ENCODE results near the gene LDLRAD3. TPM values are rescaled to one million over a fixed set of nuclear protein-coding genes. Genes with fewer than 3 reads are reported as not detected.

Gene LDLRAD3
- total RNA-seq, 4 donors from 2014 or later: 39.7 to 50.9 (median 46.0) TPM

DNA sequence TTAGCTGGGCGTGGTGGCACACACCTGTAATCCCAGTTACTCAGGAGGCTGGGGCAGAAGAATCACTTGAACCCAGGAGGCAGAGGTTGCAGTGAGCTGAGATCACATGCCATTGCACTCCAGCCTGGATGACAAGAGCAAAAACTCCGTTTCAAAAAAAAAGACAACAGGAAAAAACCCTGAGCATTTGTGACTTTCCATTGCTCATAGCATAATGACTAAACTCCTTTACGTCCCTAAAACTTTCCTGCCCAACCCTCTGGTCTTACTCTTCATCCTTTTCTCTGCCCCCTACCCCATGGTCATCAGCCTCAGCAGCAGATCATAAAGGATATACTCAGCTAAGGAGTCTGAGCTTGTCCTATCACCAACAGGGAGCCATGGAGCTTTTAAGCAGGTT is 6.8 kb upstream of the LDLRAD3 start:
- Histone ChIP-seq H3K27ac (no peak overlapping the region), H3K4me3 (no peak overlapping the region), H3K9me3 (no peaks in the 10 kb centered on the region), H3K27me3 (no peaks in the 10 kb centered on the region), H3K4me1 (no peaks in the 10 kb centered on the region), H3K36me3 (no peaks in the 10 kb centered on the region)
- TF ChIP-seq EP300 (IDR thresholded peaks at IDR 0.05): no peak
- no peak for TF ChIP-seq POLR2AphosphoS5 (IDR thresholded peaks at IDR 0.05)
- 63% methylated on average over 3 of the region's 3 CpGs for WGBS
- no peak for DNase-seq (ENCODE audit: low spot score in 2 of 2)

DNA sequence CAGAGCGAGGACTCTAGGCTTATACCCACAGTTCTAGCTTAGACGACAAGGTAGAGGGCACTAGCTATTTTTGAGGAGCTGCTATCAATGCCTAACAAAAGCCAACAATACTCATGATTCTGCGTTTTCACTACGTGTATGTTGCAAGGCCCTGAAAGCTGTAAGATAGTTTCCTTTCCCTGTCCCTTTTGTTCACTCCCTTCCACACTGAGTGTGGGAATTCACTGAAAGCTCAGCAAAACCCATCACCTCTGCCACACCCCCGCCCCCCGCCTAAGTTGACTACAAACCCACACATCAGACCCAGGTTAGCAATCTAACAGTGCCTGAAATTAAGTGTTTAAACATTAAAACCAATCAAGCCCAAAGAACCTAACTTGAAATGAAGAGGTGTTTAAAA is 6.2 kb upstream of the LDLRAD3 start:
- H3K4me3 ChIP-seq: no peak overlapping the region
- no peaks in the 10 kb centered on the region for H3K36me3 ChIP-seq
- no peaks in the 10 kb centered on the region for H3K9me3 ChIP-seq
- no peaks in the 10 kb centered on the region for H3K27me3 ChIP-seq
- H3K27ac ChIP-seq: no peak overlapping the region
- 88% methylated on average over 6 of the region's 6 CpGs for WGBS
- TF ChIP-seq POLR2AphosphoS5 (IDR thresholded peaks at IDR 0.05) (no peak), POLR2A (IDR thresholded peaks at IDR 0.05) (no peak), EP300 (IDR thresholded peaks at IDR 0.05) (no peak)
- no peak for DNase-seq (ENCODE audit: low spot score in 2 of 2)
- no peaks in the 10 kb centered on the region for H3K4me1 ChIP-seq

DNA sequence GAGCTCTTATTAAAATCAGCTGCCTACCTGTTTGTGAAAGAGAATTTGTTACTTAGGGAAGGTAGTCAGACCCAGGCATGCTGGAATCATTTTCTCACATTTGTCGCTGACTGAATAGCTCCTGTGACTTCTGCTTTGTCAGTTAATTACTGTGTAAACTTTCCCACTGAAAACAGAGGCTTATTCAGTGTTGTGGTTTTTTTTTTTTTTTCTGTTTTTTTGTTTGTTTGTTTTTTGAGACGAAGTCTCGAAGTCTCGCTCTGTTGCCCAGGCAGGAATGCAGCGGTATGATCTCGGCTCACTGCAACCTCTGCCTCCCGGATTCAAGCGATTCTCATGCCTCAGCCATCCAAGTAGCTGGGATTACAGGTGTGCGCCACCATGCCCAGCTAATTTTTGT is 5.6 kb upstream of the LDLRAD3 start:
- H3K27ac ChIP-seq: no peak overlapping the region
- no peaks in the 10 kb centered on the region for H3K36me3 ChIP-seq
- H3K27me3 ChIP-seq: no peaks in the 10 kb centered on the region
- TF ChIP-seq EP300 (IDR thresholded peaks at IDR 0.05) (no peak), POLR2AphosphoS5 (IDR thresholded peaks at IDR 0.05) (no peak)
- peaks cover 1% of the 10 kb centered on the region for H3K4me1 ChIP-seq
- DNase-seq (ENCODE audit: low spot score in 2 of 2): no peak
- no peak overlapping the region for H3K4me3 ChIP-seq
- WGBS: 83% methylated on average over 9 of the region's 9 CpGs
- no peaks in the 10 kb centered on the region for H3K9me3 ChIP-seq

DNA sequence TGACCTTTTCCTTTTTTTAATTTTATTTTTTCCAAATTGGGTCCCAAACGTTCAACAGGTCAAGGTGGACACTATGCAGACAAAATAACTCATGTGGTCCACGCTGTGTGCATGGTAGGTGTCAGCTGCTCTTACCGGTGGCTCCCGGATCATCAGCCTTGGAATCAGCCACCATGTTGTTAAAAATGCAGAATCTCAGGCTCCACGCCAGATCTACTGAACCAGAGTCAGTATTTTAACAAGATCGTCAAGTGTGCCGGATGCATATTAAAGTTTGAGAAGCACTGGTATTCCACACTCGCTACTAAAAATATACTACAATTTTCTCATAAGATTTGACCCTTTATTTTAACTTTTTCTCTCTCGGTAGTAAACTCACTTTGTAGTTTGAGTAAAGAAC is 553 bp upstream of the LDLRAD3 start:
- Histone ChIP-seq H3K4me3 (peak overlapping the region; percentile 78), H3K9me3 (no peaks in the 10 kb centered on the region), H3K36me3 (no peaks in the 10 kb centered on the region), H3K27ac (peak overlapping the region; percentile 88), H3K27me3 (no peaks in the 10 kb centered on the region), H3K4me1 (peaks cover 20% of the 10 kb centered on the region)
- DNase-seq (ENCODE audit: low spot score in 2 of 2): no peak
- WGBS: 18% methylated on average over 9 of the region's 9 CpGs
- TF ChIP-seq EP300 (IDR thresholded peaks at IDR 0.05) (no peak), POLR2A (IDR thresholded peaks at IDR 0.05) (no peak), POLR2AphosphoS5 (IDR thresholded peaks at IDR 0.05) (no peak)
- TF ChIP-seq, protein P1, sequence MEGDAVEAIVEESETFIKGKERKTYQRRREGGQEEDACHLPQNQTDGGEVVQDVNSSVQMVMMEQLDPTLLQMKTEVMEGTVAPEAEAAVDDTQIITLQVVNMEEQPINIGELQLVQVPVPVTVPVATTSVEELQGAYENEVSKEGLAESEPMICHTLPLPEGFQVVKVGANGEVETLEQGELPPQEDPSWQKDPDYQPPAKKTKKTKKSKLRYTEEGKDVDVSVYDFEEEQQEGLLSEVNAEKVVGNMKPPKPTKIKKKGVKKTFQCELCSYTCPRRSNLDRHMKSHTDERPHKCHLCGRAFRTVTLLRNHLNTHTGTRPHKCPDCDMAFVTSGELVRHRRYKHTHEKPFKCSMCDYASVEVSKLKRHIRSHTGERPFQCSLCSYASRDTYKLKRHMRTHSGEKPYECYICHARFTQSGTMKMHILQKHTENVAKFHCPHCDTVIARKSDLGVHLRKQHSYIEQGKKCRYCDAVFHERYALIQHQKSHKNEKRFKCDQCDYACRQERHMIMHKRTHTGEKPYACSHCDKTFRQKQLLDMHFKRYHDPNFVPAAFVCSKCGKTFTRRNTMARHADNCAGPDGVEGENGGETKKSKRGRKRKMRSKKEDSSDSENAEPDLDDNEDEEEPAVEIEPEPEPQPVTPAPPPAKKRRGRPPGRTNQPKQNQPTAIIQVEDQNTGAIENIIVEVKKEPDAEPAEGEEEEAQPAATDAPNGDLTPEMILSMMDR (IDR thresholded peaks at IDR 0.05): no peak

DNA sequence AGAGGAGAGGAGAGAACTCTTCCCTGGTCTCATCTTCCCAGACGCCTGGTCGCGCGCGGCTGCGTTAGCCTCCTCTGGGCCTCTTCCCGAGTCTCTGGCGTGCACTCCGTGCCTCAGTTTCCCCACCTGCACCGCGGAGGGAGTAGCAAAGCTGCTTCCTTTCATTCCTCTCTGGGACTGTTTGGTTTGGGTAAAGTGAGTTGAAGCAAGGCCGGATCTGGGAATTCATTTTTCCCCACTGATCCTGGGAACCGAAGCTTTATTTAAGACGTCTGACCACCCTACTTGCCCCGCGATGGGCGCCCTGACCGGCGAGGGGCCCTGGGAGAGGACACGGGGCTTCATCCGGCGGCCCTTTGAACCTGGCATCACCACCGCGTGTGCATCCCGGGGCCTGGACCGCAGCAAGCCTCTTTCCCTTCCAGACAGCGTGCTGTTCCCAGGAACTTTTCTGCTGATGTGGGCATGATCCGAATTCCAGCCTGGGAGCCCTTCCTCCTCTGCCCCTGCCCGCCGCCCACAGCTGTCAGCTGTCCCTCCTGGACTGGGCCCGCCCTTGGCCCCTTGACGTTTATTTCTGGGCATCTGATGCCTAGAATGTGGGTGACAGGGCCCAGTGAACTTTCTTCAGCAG is 758 bp downstream of the LDLRAD3 start:
- Histone ChIP-seq H3K27ac (peak overlapping the region; percentile 88), H3K4me1 (peaks cover 27% of the 10 kb centered on the region), H3K36me3 (no peaks in the 10 kb centered on the region), H3K9me3 (no peaks in the 10 kb centered on the region), H3K4me3 (peak overlapping the region; percentile 78), H3K27me3 (no peaks in the 10 kb centered on the region)
- TF ChIP-seq EP300 (IDR thresholded peaks at IDR 0.05) (no peak), POLR2AphosphoS5 (IDR thresholded peaks at IDR 0.05) (no peak), POLR2A (IDR thresholded peaks at IDR 0.05) (no peak)
- TF ChIP-seq, protein P1 (IDR thresholded peaks at IDR 0.05): no peak
- 18% methylated on average over 32 of the region's 32 CpGs for WGBS
- DNase-seq (ENCODE audit: low spot score in 2 of 2): no peak

DNA sequence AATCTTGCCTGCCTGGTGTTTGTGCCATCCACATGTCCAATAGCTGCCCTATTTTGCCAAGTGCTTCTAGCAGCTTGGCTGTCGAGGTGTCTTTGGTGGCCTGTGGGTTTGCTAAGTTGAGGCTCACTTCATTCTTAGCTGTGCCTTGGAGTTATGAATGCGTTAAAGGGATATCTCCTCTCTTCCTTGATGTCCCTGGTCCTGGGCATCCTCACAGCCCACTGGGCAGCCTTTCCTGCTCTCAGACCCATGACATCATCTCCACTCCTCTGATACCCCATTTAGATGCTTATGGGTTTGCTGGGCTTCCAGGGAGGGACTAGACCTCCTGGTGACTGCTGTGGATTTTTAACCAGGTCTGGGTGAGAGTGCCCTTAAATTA is 1.3 kb downstream of the LDLRAD3 start:
- Histone ChIP-seq H3K36me3 (no peaks in the 10 kb centered on the region), H3K27ac (peak overlapping the region; percentile 88), H3K9me3 (no peaks in the 10 kb centered on the region), H3K27me3 (no peaks in the 10 kb centered on the region), H3K4me3 (peak overlapping the region; percentile 78), H3K4me1 (peaks cover 27% of the 10 kb centered on the region)
- 54% methylated on average over 2 of the region's 2 CpGs for WGBS
- TF ChIP-seq POLR2A (IDR thresholded peaks at IDR 0.05): no peak
- TF ChIP-seq EP300 (IDR thresholded peaks at IDR 0.05): no peak
- TF ChIP-seq, protein P1 (IDR thresholded peaks at IDR 0.05): no peak
- TF ChIP-seq POLR2AphosphoS5 (IDR thresholded peaks at IDR 0.05): no peak
- DNase-seq (ENCODE audit: low spot score in 2 of 2): no peak

DNA sequence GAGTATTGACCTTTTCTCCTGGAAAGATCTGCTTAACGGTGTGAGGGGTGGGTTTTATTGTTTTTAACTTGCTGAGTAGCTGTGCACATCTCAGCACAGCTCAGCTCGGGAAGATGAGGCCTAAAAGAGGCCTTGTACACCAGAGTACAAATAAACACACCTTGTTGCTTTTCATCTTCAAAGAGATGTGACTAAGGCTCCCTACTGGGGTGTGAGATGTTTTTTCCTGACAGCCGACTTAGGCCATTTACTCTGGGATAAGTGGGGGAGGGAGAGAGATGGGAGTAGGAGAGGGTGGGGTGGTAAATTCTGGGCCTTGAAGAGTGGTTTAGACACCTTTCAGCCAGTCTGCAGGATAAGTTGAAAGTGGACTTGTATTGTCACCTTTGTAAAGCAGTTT is 2.9 kb downstream of the LDLRAD3 start:
- H3K4me3 ChIP-seq: no peak overlapping the region
- H3K27ac ChIP-seq: no peak overlapping the region
- no peaks in the 10 kb centered on the region for H3K36me3 ChIP-seq
- 52% methylated on average over 3 of the region's 3 CpGs for WGBS
- no peaks in the 10 kb centered on the region for H3K27me3 ChIP-seq
- TF ChIP-seq EP300 (IDR thresholded peaks at IDR 0.05): no peak
- TF ChIP-seq POLR2AphosphoS5 (IDR thresholded peaks at IDR 0.05): no peak
- no peak for TF ChIP-seq POLR2A (IDR thresholded peaks at IDR 0.05)
- TF ChIP-seq, protein P1 (IDR thresholded peaks at IDR 0.05): no peak
- H3K9me3 ChIP-seq: no peaks in the 10 kb centered on the region
- H3K4me1 ChIP-seq: peaks cover 30% of the 10 kb centered on the region
- DNase-seq (ENCODE audit: low spot score in 2 of 2): no peak

Measured in suprapubic skin (tissue), 4 donors.